ENCODE measurements around the gene DLGAP1. TPM values are rescaled to one million over a fixed set of nuclear protein-coding genes. Genes with fewer than 3 reads are reported as not detected.
A peak's percentile ranks its signal among the peaks of the same experiment; 100 is the strongest.

Gene DLGAP1
- total and polyA plus RNA-seq, 2 of the 8 experiments (the other 6 are each of a cell fraction or from before 2014, with no cell fraction given): 11.8 to 16.9 TPM

- Histone ChIP-seq H3K27ac (ENCODE audit: low read depth, low read length) (peak overlapping the region; percentile 25; the same call in 1 of the 2 replicates), H3K56ac (replicated peaks; ENCODE audit: insufficient read length, low read depth, low read length) (no peak overlapping the region), H3K36me3 (ENCODE audit: control insufficient read depth in 2 of 4, insufficient read depth in 4 of 4, low read length in 3 of 4) (no peaks in the 10 kb centered on the region), H3K4ac (replicated peaks; ENCODE audit: insufficient read length, low read depth, low read length) (peak overlapping the region; percentile 92), H3K23ac (ENCODE audit: insufficient read length) (no peak overlapping the region), H2AK5ac (ENCODE audit: low read depth, low read length) (peak overlapping the region; percentile 94), H2BK15ac (ENCODE audit: low read length) (0 out of 2 replicates have a peak overlapping the region, but pooled peaks have one; percentile 34), H3K4me3 (ENCODE audit: extremely low read depth in 1 of 4, insufficient read depth in 2 of 4, low read depth in 3 of 4, low read length in 4 of 4) (no peak overlapping the region), H3K79me2 (ENCODE audit: control insufficient read depth in 1 of 2, insufficient read depth in 2 of 2, low read length in 2 of 2) (peaks cover 0 to 9% of the 10 kb centered on the region in 2 experiments; a peak in 2 of 4 replicates), H2BK5ac (ENCODE audit: low read depth, low read length) (peak overlapping the region; percentile 83; the same call in 1 of the 2 replicates), H2BK20ac (ENCODE audit: low read length) (peak overlapping the region; percentile 98), H3K4me2 (ENCODE audit: insufficient read depth in 1 of 2, low read depth in 2 of 2, low read length in 2 of 2) (no peak overlapping the region), H3K18ac (ENCODE audit: extremely low read depth, low read length) (peak overlapping the region; percentile 84), H3K14ac (ENCODE audit: insufficient read length) (no peak overlapping the region), H3K9ac (replicated peaks in 1 of 4; ENCODE audit: extremely low read depth in 1 of 4, low read depth in 3 of 4, low read length in 3 of 4) (no peak overlapping the region), H4K20me1 (replicated peaks in 1 of 2; ENCODE audit: control insufficient read depth in 1 of 2, insufficient read depth in 2 of 2, low read length in 2 of 2) (no peaks in the 10 kb centered on the region), H4K5ac (ENCODE audit: insufficient read length, low read depth, low read length) (peak overlapping the region; percentile 61), H3K23me2 (ENCODE audit: low read depth, low read length) (peaks cover 6% of the 10 kb centered on the region; the same call in 1 of the 2 replicates), H2BK12ac (ENCODE audit: low read depth, low read length) (peak overlapping the region; percentile 72), H3K4me1 (replicated peaks in 1 of 4; ENCODE audit: control insufficient read depth in 3 of 4, insufficient read depth in 4 of 4, low read length in 3 of 4) (peaks cover 15 to 35% (median 27%) of the 10 kb centered on the region in 4 experiments; a peak in 6 of 7 replicates), H3K79me1 (ENCODE audit: low read depth, low read length) (no peaks in the 10 kb centered on the region), H4K8ac (ENCODE audit: extremely low read depth, insufficient read depth, low read length) (peak overlapping the region; percentile 73; the same call in 1 of the 2 replicates), H2BK120ac (replicated peaks; ENCODE audit: low read depth, low read length) (peak overlapping the region; percentile 95), H3K27me3 (replicated peaks in 1 of 4; ENCODE audit: control insufficient read depth in 3 of 4, extremely low read depth in 1 of 4, insufficient read depth in 3 of 4, low read length in 3 of 4) (peaks cover 0 to 7% (median 6%) of the 10 kb centered on the region in 4 experiments; a peak in 6 of 7 replicates), H3K9me3 (ENCODE audit: insufficient read depth in 2 of 2, low read depth in 1 of 2, low read length in 1 of 2) (no peaks in the 10 kb centered on the region), H2AFZ (ENCODE audit: low read length) (no peak overlapping the region), H4K91ac (replicated peaks; ENCODE audit: insufficient read length, low read length) (peak overlapping the region; percentile 98)
- ChIA-PET CTCF (ENCODE audit: partially characterized antibody) (interaction anchor here (0.6 to 7.3 kb wide), 13 partner anchors 9 to 1895 kb away, joined by 3 to 66 read pairs (median 3); no protein-coding TSS in a partner anchor), POLR2A (ENCODE audit: partially characterized antibody) (interaction anchor here (0.7 to 4.7 kb wide), 5 partner anchors 9 to 69 kb away, joined by 4 to 26 read pairs (median 5); no protein-coding TSS in a partner anchor)
- DNase-seq (ENCODE audit: low read depth in 1 of 2, low spot score in 2 of 2) (no peak), FAIRE-seq (no peak)
- WGBS, 2 experiments (ENCODE audit: extremely low coverage in 1 of 2, insufficient coverage in 1 of 2, insufficient read length in 1 of 2, insufficient replicate concordance in 2 of 2, low coverage in 1 of 2, low lambda C conversion rate in 2 of 2, missing lambda C conversion rate in 1 of 2): 88 to 100% methylated on average over 1 to 16 of the region's 17 CpGs
- TF ChIP-seq RAD21 (IDR thresholded peaks at IDR 0.05 in 1 of 2, conservative IDR thresholded peaks at IDR 0.05 in 1 of 2; ENCODE audit: low read depth in 2 of 2, low read length in 2 of 2) (peak in 1 of 2 experiments; percentile 27; a peak in 2 of 4 replicates), CTCF (IDR thresholded peaks at IDR 0.05; ENCODE audit: control extremely low read depth in 1 of 3, insufficient read depth in 1 of 3, low read depth in 1 of 3, low read length in 3 of 3) (peak in 1 of 3 experiments; percentile 28; a peak in 1 of 4 replicates), E2F6 (IDR thresholded peaks at IDR 0.05) (no peak), GABPA (IDR thresholded peaks at IDR 0.05; ENCODE audit: borderline replicate concordance, insufficient read depth, low read length) (no peak), BACH1 (IDR thresholded peaks at IDR 0.05; ENCODE audit: low read length) (peak; percentile 87), SP2 (IDR thresholded peaks at IDR 0.05; ENCODE audit: low read length) (no peak), KDM5A (IDR thresholded peaks at IDR 0.05; ENCODE audit: low read length) (no peak)
These were observed 858.3 kb downstream of the DLGAP1 start for GRCh38 chr18:3596637-3597384.
